GM20000 (cell line): ENCODE data around the gene ACCS.
A peak's percentile ranks its signal among the peaks of the same experiment; 100 is the strongest.

ENCODE experiments used
- DNase-seq: peaks from one replicate; pipeline ENCODE4 v3.0.0; 2012; ENCODE audit warnings: low spot score
- CTCF ChIP-seq: IDR thresholded peaks from 2 replicates; pipeline ENCODE4 v1.5.1; 2012; ENCODE audit warnings: mild to moderate bottlenecking, control low read depth; ENCODE audit errors: extremely low read depth, missing control alignments

Gene ACCS

GRCh38 chr11:44065841-44066731 is at the start of gene ACCS:
Gene ACCS (plus strand): TSS chr11:44066270. CDS start chr11:44067628, 1,358 bp downstream.
- peak; percentile 88 for DNase-seq
- peak; percentile 85 for TF ChIP-seq CTCF

- TF ChIP-seq CTCF: no peak
- DNase-seq: no peak
Observed at GRCh38 chr11:44016546-44017442, 49.3 kb upstream of the ACCS start.

- TF ChIP-seq CTCF: no peak
- no peak for DNase-seq
Observed at GRCh38 chr11:44017443-44018126, 48.5 kb upstream of the ACCS start.

GRCh38 chr11:44018127-44018521 is 47.9 kb upstream of the ACCS start:
- TF ChIP-seq CTCF: no peak
- DNase-seq: no peak

GRCh38 chr11:44018829-44019228 is 47.2 kb upstream of the ACCS start:
- DNase-seq: no peak

GRCh38 chr11:44024977-44025376 is 41.1 kb upstream of the ACCS start:
- TF ChIP-seq CTCF: no peak
- no peak for DNase-seq

More at GRCh38 chr11:44018829-44019228, 47.2 kb upstream of the ACCS start:
- no peak for TF ChIP-seq CTCF
